HepG2 (cell line): Measurements from ENCODE around the gene BRPF1. TPM values are rescaled to one million over a fixed set of nuclear protein-coding genes. Genes with fewer than 3 reads are reported as not detected.

ENCODE experiments used
- ATAC-seq: fragments of 200-7000 bp; cut with Tn5 transposase; 3 replicates; pipeline ENCODE4 v1.9.1; 2020; ENCODE audit warnings: mild to moderate bottlenecking, moderate library complexity
- BruUV-seq: library from RNA; stranded (reverse); fragments of 400-500 nt; replicated peaks from 2 replicates; lab custom pipeline; 2021; lab: Mats Ljungman, UMichigan
- CTCF ChIA-PET: fragments of 300-600 bp; formaldehyde crosslinking; extraction: SDS; loops from one replicate; lab custom pipeline; 2021; ENCODE audit warnings: low total read pairs, inconsistent platforms, low intra/inter-chr PET ratio; lab: Yijun Ruan, JAX
- POLR2A ChIA-PET: fragments of 350-600 bp; sonication (Branson Sonifier 250); formaldehyde crosslinking; loops from one replicate; lab custom pipeline; 2020; ENCODE audit warnings: antibody characterized with exemption, inconsistent platforms; lab: Yijun Ruan, JAX
- DNase-seq: peaks from one replicate; pipeline ENCODE4 v3.0.0-alpha.2; 2015; ENCODE audit warnings: low spot score
- FAIRE-seq: peaks from 3 replicates; lab custom pipeline; 2011; peaks lifted over from hg19 to GRCh38; lab: Jason Lieb, UNC
- H2AFZ ChIP-seq: one replicate; pipeline ENCODE4 v1.6.1; 2011; ENCODE audit warnings: low read length, inconsistent platforms
- H3K27ac ChIP-seq: fragments of 300-600 bp; 3 replicates; pipeline ENCODE4 v1.8.0; 2011; ENCODE audit warnings: mixed run types, mild to moderate bottlenecking, mixed read lengths, low read length, inconsistent platforms; ENCODE audit not compliant: insufficient read depth; ENCODE audit errors: extremely low read length
- H3K27me3 ChIP-seq, 2 experiments: fragments of 200-600 bp in 1 of 2; 2 replicates in 1 of 2; 3 replicates in 1 of 2; pipeline versions ENCODE4 v1.6.0 to v1.8.0; 2011; ENCODE audit warnings: low read length in 2 of 2, mild to moderate bottlenecking in 2 of 2, moderate library complexity in 2 of 2, inconsistent platforms in 1 of 2; ENCODE audit not compliant: insufficient read depth in 2 of 2, control insufficient read depth in 1 of 2
- H3K36me3 ChIP-seq, 2 experiments: fragments of 200-600 bp in 1 of 2; replicated peaks in 1 of 2; 2 replicates in 1 of 2; 3 replicates in 1 of 2; pipeline versions ENCODE4 v1.5.1 to v1.8.0; 2011; ENCODE audit warnings: low read length in 2 of 2, inconsistent platforms in 1 of 2; ENCODE audit not compliant: insufficient read depth in 2 of 2, control insufficient read depth in 1 of 2
- H3K4me1 ChIP-seq: 2 replicates; pipeline ENCODE4 v1.5.1; 2012; ENCODE audit warnings: low read length, inconsistent platforms; ENCODE audit not compliant: insufficient read depth
- H3K4me2 ChIP-seq: 2 replicates; pipeline ENCODE4 v1.6.0; 2011; ENCODE audit warnings: low read depth, low read length, inconsistent platforms
- H3K4me3 ChIP-seq, 3 experiments: fragments of 200-600 bp in 1 of 3; sonication (generic), shearing (Covaris generic) in 1 of 3; replicated peaks in 1 of 3; 2 replicates each; pipeline ENCODE4 v1.5.1; 2011 to 2016; ENCODE audit warnings: low read length in 3 of 3, inconsistent platforms in 2 of 3, low read depth in 2 of 3, mild to moderate bottlenecking in 2 of 3, control low read depth in 1 of 3, mixed read lengths in 1 of 3; ENCODE audit not compliant: insufficient read depth in 1 of 3
- H3K79me2 ChIP-seq: one replicate; pipeline ENCODE4 v1.6.1; 2011; ENCODE audit warnings: low read length, inconsistent platforms; ENCODE audit not compliant: insufficient read depth
- H3K9ac ChIP-seq: 2 replicates; pipeline ENCODE4 v1.6.0; 2011; ENCODE audit warnings: mild to moderate bottlenecking, low read depth, low read length, inconsistent platforms; ENCODE audit not compliant: insufficient read depth
- H3K9me3 ChIP-seq: 2 replicates; pipeline ENCODE4 v1.5.1; 2012; ENCODE audit warnings: mild to moderate bottlenecking, low read length
- H4K20me1 ChIP-seq: 2 replicates; pipeline ENCODE4 v1.6.0; 2011; ENCODE audit warnings: inconsistent platforms, mild to moderate bottlenecking, low read length, moderate library complexity; ENCODE audit not compliant: insufficient read depth
- KDM2A ChIP-seq: sonication (generic); formaldehyde crosslinking; IDR thresholded peaks from 2 replicates; pipeline ENCODE4 v1.4.0; 2020; ENCODE audit warnings: low read depth, missing genetic modification reagents, borderline replicate concordance
- KLF9 ChIP-seq: IDR thresholded peaks from 2 replicates; pipeline ENCODE4 v1.6.1; 2016; ENCODE audit warnings: low read depth
- PRPF4 ChIP-seq: fragments of 200-400 bp; formaldehyde crosslinking; IDR thresholded peaks from 2 replicates; pipeline ENCODE4 v1.6.1; 2016; ENCODE audit warnings: low read length, low read depth; ENCODE audit not compliant: poor library complexity, severe bottlenecking
- REXO4 ChIP-seq: sonication (generic); formaldehyde crosslinking; IDR thresholded peaks from 2 replicates; pipeline ENCODE4 v1.8.0; 2022; ENCODE audit warnings: missing genetic modification reagents, mild to moderate bottlenecking, borderline replicate concordance
- SALL2 ChIP-seq: sonication (generic); formaldehyde crosslinking; IDR thresholded peaks from 2 replicates; pipeline ENCODE4 v1.8.1; 2023; ENCODE audit warnings: mild to moderate bottlenecking, missing genetic modification reagents, inconsistent platforms
- SMAD1 ChIP-seq: sonication (generic); formaldehyde crosslinking; IDR thresholded peaks from 2 replicates; pipeline ENCODE4 v1.4.0; 2020; ENCODE audit warnings: missing genetic modification reagents, low read depth, mild to moderate bottlenecking, borderline replicate concordance
- SMYD3 ChIP-seq: sonication (generic); formaldehyde crosslinking; IDR thresholded peaks from 2 replicates; pipeline ENCODE4 v1.8.1; 2023; ENCODE audit warnings: mild to moderate bottlenecking, missing genetic modification reagents
- U2AF2 ChIP-seq: fragments of 200-400 bp; formaldehyde crosslinking; IDR thresholded peaks from 2 replicates; pipeline ENCODE4 v1.6.1; 2017; ENCODE audit warnings: low read depth, mild to moderate bottlenecking, low read length
- ZNF20 ChIP-seq: sonication (generic); formaldehyde crosslinking; IDR thresholded peaks from 2 replicates; pipeline ENCODE4 v1.4.0; 2020; ENCODE audit warnings: mild to moderate bottlenecking, moderate library complexity, missing genetic modification reagents
- ZNF263 ChIP-seq: sonication (generic); formaldehyde crosslinking; IDR thresholded peaks from 2 replicates; pipeline ENCODE4 v1.4.0; 2020; ENCODE audit warnings: missing genetic modification reagents
- ZNF317 ChIP-seq: sonication (generic); formaldehyde crosslinking; IDR thresholded peaks from 2 replicates; pipeline ENCODE4 v1.5.0; 2020; ENCODE audit warnings: mild to moderate bottlenecking, missing genetic modification reagents
- ZNF441 ChIP-seq: sonication (generic); formaldehyde crosslinking; IDR thresholded peaks from 2 replicates; pipeline ENCODE4 v1.7.0; 2021; ENCODE audit warnings: missing genetic modification reagents, borderline replicate concordance
- ZNF740 ChIP-seq: sonication (generic); formaldehyde crosslinking; IDR thresholded peaks from 2 replicates; pipeline ENCODE4 v1.4.0; 2020; ENCODE audit warnings: missing genetic modification reagents
- WGBS: methylation state at CpG from one replicate; pipeline ENCODE4 v1.1.6; 2017; ENCODE audit warnings: low lambda C conversion rate; 5-methylcytosine and 5-hydroxymethylcytosine counted together
- in situ Hi-C: cut with HindIII; loops from 2 replicates; pipeline ENCODE4 v1.10.0; 2017; ENCODE audit warnings: low pct_unique_long_range_greater_than_20kb; ENCODE audit not compliant: extremely low pct_ligation_motif_present
- intact Hi-C: fragments of 100-400 bp; cut with micrococcal nuclease; formaldehyde crosslinking; loops from one replicate; pipeline ENCODE4 v1.10.0; 2022; ENCODE audit not compliant: unreplicated experiment
- polyA plus RNA-seq, 8 experiments: library from polyadenylated mRNA; depleted of rRNA in 3 of 8; stranded (reverse) in 7 of 8; unstranded in 1 of 8; fragments of >200 nt; fragmentation: Illumina TruSeq in 4 of 8; extraction: Trizol in 4 of 8; gene quantifications; 2 replicates each; pipeline versions ENCODE4 v1.2.1 to v1.2.3, GENCODE V29; 2011 to 2016; ENCODE audit warnings: low read depth in 4 of 8, missing spikeins in 1 of 8, mixed read lengths in 1 of 8; ENCODE audit not compliant: insufficient read depth in 1 of 8
- total RNA-seq, 5 experiments: library from RNA; depleted of rRNA; stranded (reverse); fragments of >200 nt; fragmentation: Illumina TruSeq; extraction: Trizol; gene quantifications; 2 replicates each; pipeline ENCODE4 v1.2.3, GENCODE V29; 2016; ENCODE audit warnings: low read depth in 1 of 5
- TF ChIP-seq, protein P1 (sequence below): sonication (generic); formaldehyde crosslinking; IDR thresholded peaks from 2 replicates; pipeline ENCODE4 v1.4.0; 2020; ENCODE audit warnings: mild to moderate bottlenecking, missing genetic modification reagents
- TF ChIP-seq, protein P2 (sequence below): sonication (generic); formaldehyde crosslinking; IDR thresholded peaks from 2 replicates; pipeline ENCODE4 v1.4.0; 2020; ENCODE audit warnings: low read depth, mild to moderate bottlenecking, missing genetic modification reagents
- TF ChIP-seq, protein P3 (sequence below): sonication (generic); formaldehyde crosslinking; IDR thresholded peaks from 2 replicates; pipeline ENCODE4 v1.4.0; 2020; ENCODE audit warnings: missing genetic modification reagents, borderline replicate concordance
- TF ChIP-seq, protein P4 (sequence below): sonication (generic); formaldehyde crosslinking; IDR thresholded peaks from 2 replicates; pipeline ENCODE4 v1.4.0; 2020; ENCODE audit warnings: mild to moderate bottlenecking, low read depth, missing genetic modification reagents

BRPF1 gene
- total and polyA plus RNA-seq, 2 of the 13 experiments (the other 11 are each of a cell fraction or from before 2014, with no cell fraction given), result 7.3 to 10.0 TPM

GRCh38 chr3:9701711-9702110 is 29.8 kb upstream of the BRPF1 start:
- Histone ChIP-seq H4K20me1 (no peaks in the 10 kb centered on the region), H3K27ac (no peak overlapping the region), H3K36me3 (peaks cover 3 to 6% of the 10 kb centered on the region in 2 experiments; a peak in 2 of 5 replicates), H3K4me1 (peaks cover 12% of the 10 kb centered on the region; the same call in 1 of the 2 replicates), H2AFZ (no peak overlapping the region), H3K79me2 (no peaks in the 10 kb centered on the region), H3K4me2 (no peak overlapping the region), H3K9ac (no peak overlapping the region), H3K27me3 (peaks cover 0 to 1% of the 10 kb centered on the region in 2 experiments; a peak in 2 of 5 replicates)
- DNase-seq (no peak), FAIRE-seq (no peak), ATAC-seq (no peak)
- POLR2A ChIA-PET, result no interaction called here
- intact Hi-C loops, result no loop called here
- CTCF ChIA-PET, result no interaction called here
- no TSS peak for BruUV-seq
- TF ChIP-seq, protein P1, sequence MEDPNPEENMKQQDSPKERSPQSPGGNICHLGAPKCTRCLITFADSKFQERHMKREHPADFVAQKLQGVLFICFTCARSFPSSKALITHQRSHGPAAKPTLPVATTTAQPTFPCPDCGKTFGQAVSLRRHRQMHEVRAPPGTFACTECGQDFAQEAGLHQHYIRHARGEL (CRISPR knock-in tag), result no peak
- TF ChIP-seq SALL2 (CRISPR knock-in tag) (no peak), ZNF740 (no peak), PRPF4 (no peak), KDM2A (CRISPR knock-in tag) (no peak), SMAD1 (CRISPR knock-in tag) (no peak), U2AF2 (no peak), REXO4 (no peak), ZNF20 (CRISPR knock-in tag) (no peak), SMYD3 (CRISPR knock-in tag) (no peak), ZNF441 (CRISPR knock-in tag) (no peak), KLF9 (CRISPR knock-in tag) (no peak), ZNF263 (CRISPR knock-in tag) (no peak), ZNF317 (no peak)
- TF ChIP-seq, protein P2, sequence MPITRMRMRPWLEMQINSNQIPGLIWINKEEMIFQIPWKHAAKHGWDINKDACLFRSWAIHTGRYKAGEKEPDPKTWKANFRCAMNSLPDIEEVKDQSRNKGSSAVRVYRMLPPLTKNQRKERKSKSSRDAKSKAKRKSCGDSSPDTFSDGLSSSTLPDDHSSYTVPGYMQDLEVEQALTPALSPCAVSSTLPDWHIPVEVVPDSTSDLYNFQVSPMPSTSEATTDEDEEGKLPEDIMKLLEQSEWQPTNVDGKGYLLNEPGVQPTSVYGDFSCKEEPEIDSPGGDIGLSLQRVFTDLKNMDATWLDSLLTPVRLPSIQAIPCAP, result no peak
- TF ChIP-seq, protein P3, sequence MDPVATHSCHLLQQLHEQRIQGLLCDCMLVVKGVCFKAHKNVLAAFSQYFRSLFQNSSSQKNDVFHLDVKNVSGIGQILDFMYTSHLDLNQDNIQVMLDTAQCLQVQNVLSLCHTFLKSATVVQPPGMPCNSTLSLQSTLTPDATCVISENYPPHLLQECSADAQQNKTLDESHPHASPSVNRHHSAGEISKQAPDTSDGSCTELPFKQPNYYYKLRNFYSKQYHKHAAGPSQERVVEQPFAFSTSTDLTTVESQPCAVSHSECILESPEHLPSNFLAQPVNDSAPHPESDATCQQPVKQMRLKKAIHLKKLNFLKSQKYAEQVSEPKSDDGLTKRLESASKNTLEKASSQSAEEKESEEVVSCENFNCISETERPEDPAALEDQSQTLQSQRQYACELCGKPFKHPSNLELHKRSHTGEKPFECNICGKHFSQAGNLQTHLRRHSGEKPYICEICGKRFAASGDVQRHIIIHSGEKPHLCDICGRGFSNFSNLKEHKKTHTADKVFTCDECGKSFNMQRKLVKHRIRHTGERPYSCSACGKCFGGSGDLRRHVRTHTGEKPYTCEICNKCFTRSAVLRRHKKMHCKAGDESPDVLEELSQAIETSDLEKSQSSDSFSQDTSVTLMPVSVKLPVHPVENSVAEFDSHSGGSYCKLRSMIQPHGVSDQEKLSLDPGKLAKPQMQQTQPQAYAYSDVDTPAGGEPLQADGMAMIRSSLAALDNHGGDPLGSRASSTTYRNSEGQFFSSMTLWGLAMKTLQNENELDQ (CRISPR knock-in tag), result no peak
- TF ChIP-seq, protein P4, sequence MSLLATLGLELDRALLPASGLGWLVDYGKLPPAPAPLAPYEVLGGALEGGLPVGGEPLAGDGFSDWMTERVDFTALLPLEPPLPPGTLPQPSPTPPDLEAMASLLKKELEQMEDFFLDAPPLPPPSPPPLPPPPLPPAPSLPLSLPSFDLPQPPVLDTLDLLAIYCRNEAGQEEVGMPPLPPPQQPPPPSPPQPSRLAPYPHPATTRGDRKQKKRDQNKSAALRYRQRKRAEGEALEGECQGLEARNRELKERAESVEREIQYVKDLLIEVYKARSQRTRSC, result no peak
- TF ChIP-seq, all 625 proteins: peak for 0
- no peaks in the 10 kb centered on the region for H3K9me3 ChIP-seq
- WGBS, result 89% methylated on average over 3 of the region's 10 CpGs
- H3K4me3 ChIP-seq, result no peak overlapping the region
- in situ Hi-C loops, result no loop called here
